ENCODE measurements around the gene DDX11. TPM values are rescaled to one million over a fixed set of nuclear protein-coding genes. Genes with fewer than 3 reads are reported as not detected.

DDX11 gene
- total and polyA plus RNA-seq, 8 donors = 11.1 to 45.3 (median 26.2) TPM

DNA sequence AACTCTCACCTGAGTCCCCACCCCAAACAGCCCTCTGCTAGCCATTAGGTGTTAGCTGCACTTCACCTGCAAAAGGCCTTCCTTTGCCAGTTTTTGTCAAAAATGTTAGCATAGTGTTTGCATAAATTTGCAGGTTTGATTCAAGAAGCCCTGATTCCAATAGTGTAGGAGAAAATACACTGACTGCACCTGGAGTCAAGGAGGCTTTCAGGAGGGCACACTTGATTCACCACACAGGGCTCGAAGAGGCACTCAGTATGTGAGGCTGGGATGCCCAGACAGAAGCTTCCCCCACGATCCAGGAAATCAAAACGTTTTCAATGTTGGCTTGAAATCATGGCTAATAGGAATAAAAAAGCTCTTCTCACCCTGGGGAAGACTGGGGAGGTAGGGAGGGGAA lies 40.5 kb upstream of the DDX11 start:
- no peaks in the 10 kb centered on the region for H3K4me1 ChIP-seq
- TF ChIP-seq, protein P1, sequence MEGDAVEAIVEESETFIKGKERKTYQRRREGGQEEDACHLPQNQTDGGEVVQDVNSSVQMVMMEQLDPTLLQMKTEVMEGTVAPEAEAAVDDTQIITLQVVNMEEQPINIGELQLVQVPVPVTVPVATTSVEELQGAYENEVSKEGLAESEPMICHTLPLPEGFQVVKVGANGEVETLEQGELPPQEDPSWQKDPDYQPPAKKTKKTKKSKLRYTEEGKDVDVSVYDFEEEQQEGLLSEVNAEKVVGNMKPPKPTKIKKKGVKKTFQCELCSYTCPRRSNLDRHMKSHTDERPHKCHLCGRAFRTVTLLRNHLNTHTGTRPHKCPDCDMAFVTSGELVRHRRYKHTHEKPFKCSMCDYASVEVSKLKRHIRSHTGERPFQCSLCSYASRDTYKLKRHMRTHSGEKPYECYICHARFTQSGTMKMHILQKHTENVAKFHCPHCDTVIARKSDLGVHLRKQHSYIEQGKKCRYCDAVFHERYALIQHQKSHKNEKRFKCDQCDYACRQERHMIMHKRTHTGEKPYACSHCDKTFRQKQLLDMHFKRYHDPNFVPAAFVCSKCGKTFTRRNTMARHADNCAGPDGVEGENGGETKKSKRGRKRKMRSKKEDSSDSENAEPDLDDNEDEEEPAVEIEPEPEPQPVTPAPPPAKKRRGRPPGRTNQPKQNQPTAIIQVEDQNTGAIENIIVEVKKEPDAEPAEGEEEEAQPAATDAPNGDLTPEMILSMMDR (IDR thresholded peaks at IDR 0.05) = no peak
- WGBS, 2 donors = 56 to 57% methylated on average over 3 of the region's 3 CpGs
- H3K4me3 ChIP-seq = no peak overlapping the region
- ATAC-seq (no peak), DNase-seq (no peak), FAIRE-seq (no peak)
- intact Hi-C loops (cut with DNase I) = no loop called here
- no peaks in the 10 kb centered on the region for H3K36me3 ChIP-seq
- no peak overlapping the region for H3K27ac ChIP-seq
- no peaks in the 10 kb centered on the region for H3K27me3 ChIP-seq
- no peaks in the 10 kb centered on the region for H3K9me3 ChIP-seq

DNA sequence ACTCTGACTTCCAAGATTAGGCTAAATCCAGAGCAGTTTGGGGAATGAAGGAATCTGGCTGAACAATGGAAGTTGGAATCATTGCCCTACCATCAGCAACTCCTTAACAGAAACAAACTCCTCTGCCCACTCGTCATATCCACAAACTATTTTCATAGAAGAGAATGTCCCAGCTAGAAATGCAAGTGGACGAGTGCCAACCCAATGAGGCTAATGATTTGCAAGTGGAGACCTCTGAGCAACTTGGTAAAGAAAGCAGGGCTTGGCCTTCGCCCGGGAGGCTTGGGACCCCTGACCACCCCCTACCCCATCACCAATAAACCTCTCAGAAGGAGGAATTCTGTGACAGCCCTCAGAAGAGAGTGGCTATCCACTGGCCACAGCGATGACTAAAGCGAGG lies 40.0 kb upstream of the DDX11 start:
- FAIRE-seq (no peak), ATAC-seq (no peak), DNase-seq (no peak)
- no peaks in the 10 kb centered on the region for H3K9me3 ChIP-seq
- H3K27ac ChIP-seq = no peak overlapping the region
- no peaks in the 10 kb centered on the region for H3K27me3 ChIP-seq
- intact Hi-C loops (cut with DNase I) = no loop called here
- TF ChIP-seq, protein P1 (IDR thresholded peaks at IDR 0.05) = no peak
- 78 to 79% methylated on average over 6 of the region's 6 CpGs for WGBS, 2 donors
- no peak overlapping the region for H3K4me3 ChIP-seq
- H3K4me1 ChIP-seq = no peaks in the 10 kb centered on the region
- H3K36me3 ChIP-seq = no peaks in the 10 kb centered on the region

DNA sequence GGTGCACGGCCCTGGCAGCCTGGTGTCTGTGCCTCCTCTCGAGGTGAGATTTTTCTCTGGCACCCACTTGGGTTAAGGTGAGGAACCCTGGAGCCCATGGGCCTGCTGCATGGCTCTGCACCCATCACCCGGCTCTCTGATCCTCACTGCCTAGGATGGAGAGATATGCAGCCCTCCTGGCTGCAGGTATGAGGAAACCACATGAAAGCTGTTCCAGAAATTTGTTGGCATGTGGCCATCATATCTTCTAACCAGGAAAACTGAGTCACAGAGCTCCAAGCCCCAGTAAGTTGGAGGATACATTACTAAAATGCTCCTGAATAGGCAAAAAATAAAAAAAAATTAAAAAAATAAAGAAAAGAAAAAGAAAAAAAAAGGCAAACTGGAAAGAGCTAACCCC lies 39.3 kb upstream of the DDX11 start:
- 52 to 56% methylated on average over 3 of the region's 3 CpGs for WGBS, 2 donors
- no peak for FAIRE-seq
- Histone ChIP-seq H3K27me3 (no peaks in the 10 kb centered on the region), H3K4me1 (no peaks in the 10 kb centered on the region), H3K9me3 (no peaks in the 10 kb centered on the region), H3K36me3 (no peaks in the 10 kb centered on the region), H3K27ac (no peak overlapping the region), H3K4me3 (no peak overlapping the region)
- intact Hi-C loops (cut with DNase I) = no loop called here
- no peak for DNase-seq
- no peak for ATAC-seq
- TF ChIP-seq, protein P1 (IDR thresholded peaks at IDR 0.05) = no peak

DNA sequence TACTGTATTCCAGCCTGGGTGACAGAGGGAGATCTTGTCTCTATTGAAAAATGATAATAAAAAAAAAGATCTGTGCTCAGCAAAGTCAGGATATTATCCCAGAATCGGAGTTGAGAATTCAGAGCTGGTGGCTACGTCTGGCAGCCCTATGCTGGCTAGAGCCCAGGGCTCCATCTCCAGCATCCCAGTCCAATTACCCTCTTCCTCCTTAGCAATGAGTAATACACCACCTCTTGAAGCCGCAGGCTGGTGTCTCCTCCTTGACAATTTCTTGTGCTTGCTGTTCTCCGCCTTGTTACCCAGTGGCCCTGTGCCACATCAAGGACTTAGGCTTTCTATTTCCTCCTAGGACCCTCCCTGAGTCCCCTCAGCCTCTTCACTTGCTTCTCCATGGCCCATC lies 38.4 kb upstream of the DDX11 start:
- no peaks in the 10 kb centered on the region for H3K4me1 ChIP-seq
- H3K36me3 ChIP-seq = no peaks in the 10 kb centered on the region
- H3K27me3 ChIP-seq = no peaks in the 10 kb centered on the region
- no peak overlapping the region for H3K27ac ChIP-seq
- TF ChIP-seq, protein P1 (IDR thresholded peaks at IDR 0.05) = no peak
- 76 to 79% methylated on average over 4 of the region's 4 CpGs for WGBS, 2 donors
- DNase-seq (no peak), ATAC-seq (no peak), FAIRE-seq (no peak)
- intact Hi-C loops (cut with DNase I) = no loop called here
- H3K9me3 ChIP-seq = no peaks in the 10 kb centered on the region
- H3K4me3 ChIP-seq = no peak overlapping the region

DNA sequence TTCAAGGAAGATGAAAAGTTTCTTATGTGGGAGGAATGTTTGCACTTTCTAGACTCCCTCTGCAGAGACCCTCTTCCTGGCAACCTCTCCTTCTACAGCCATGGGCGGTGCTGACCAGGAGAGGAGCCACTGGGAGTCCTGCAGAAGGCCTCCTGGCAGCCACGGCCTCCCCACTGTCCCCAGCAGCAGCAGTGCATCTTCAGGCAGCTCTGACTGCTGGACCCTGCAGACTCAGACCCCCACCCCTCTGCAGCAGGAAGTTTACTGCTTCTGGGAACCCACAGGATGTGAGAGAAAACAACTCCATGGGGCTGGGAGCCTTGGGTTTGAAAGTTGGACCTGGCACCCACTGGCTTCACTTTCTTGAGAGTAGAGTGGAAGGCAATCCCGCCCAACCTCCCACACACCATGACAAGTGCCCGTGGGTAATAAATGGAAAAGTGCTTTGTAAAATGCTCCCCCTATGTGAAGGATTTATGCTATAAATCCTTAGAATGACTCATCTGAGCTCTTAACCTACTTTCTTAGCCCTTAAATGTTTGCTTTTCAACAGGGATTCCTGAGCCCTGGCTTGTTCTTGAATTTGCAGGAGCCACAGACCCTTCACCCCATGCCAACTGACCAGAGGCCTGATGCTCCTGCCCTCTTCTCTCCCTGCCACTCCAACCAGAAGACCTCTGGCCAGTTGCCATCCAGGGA lies 37.5 kb upstream of the DDX11 start:
- no peaks in the 10 kb centered on the region for H3K9me3 ChIP-seq
- H3K27me3 ChIP-seq = no peaks in the 10 kb centered on the region
- no peak overlapping the region for H3K4me3 ChIP-seq
- WGBS, 2 donors = 86 to 91% methylated on average over 4 of the region's 4 CpGs
- H3K36me3 ChIP-seq = no peaks in the 10 kb centered on the region
- no peak for FAIRE-seq
- no peak for DNase-seq
- intact Hi-C loops (cut with DNase I) = no loop called here
- no peaks in the 10 kb centered on the region for H3K4me1 ChIP-seq
- ATAC-seq = no peak
- no peak overlapping the region for H3K27ac ChIP-seq
- TF ChIP-seq, protein P1 (IDR thresholded peaks at IDR 0.05) = no peak

All from pancreas (tissue), 10 donors.